ENCODE measurements around the gene SLC6A12. TPM values are rescaled to one million over a fixed set of nuclear protein-coding genes. Genes with fewer than 3 reads are reported as not detected.

The SLC6A12 gene
- polyA plus RNA-seq, 1 of the 3 experiments (the other 2 are of a cell fraction), result 0.02 TPM

GRCh38 chr12:172732-173161, 41.2 kb downstream of the SLC6A12 start:
- Histone ChIP-seq H4K20me1 (ENCODE audit: insufficient read depth) (no peaks in the 10 kb centered on the region), H3K9me3 (no peaks in the 10 kb centered on the region), H3K4me2 (no peak overlapping the region), H3K9ac (no peak overlapping the region), H3F3A (replicated peaks; ENCODE audit: insufficient read depth) (no peaks in the 10 kb centered on the region), H3K4me1 (ENCODE audit: control insufficient read depth in 1 of 2, insufficient read depth in 2 of 2, low read depth in 1 of 2, low read length in 1 of 2) (peaks cover 14 to 64% of the 10 kb centered on the region in 2 experiments), H3K36me3 (replicated peaks in 1 of 2; ENCODE audit: control insufficient read depth in 1 of 2, insufficient read depth in 2 of 2, low read length in 1 of 2) (no peaks in the 10 kb centered on the region), H3K79me2 (ENCODE audit: insufficient read depth) (no peaks in the 10 kb centered on the region), H3K4me3 (ENCODE audit: low read depth in 2 of 2, low read length in 1 of 2) (no peak overlapping the region), H3K27me3 (ENCODE audit: insufficient read depth) (no peaks in the 10 kb centered on the region), H2AFZ (ENCODE audit: low read depth) (no peak overlapping the region), H3K27ac (ENCODE audit: low read depth in 2 of 2, low read length in 1 of 2) (no peak overlapping the region; a peak in 1 of 4 replicates), H3K9me2 (no peaks in the 10 kb centered on the region)
- WGBS (ENCODE audit: low lambda C conversion rate), result 78% methylated on average over 11 of the region's 15 CpGs
- DNase-seq, result no peak
- ChIA-PET CTCF (interaction anchor here (1.4 to 3.3 kb wide), 3 partner anchors 16 to 19 kb away, joined by 3 to 22 read pairs (median 17); no protein-coding TSS in a partner anchor), POLR2A (no interaction called here)
- TF ChIP-seq RFX5 (IDR thresholded peaks at IDR 0.05; ENCODE audit: low read length), result no peak

- POLR2A ChIA-PET, result no interaction called here
- no peak overlapping the region for H2AFZ ChIP-seq (ENCODE audit: low read depth)
- H3K27ac ChIP-seq (ENCODE audit: low read depth in 2 of 2, low read length in 1 of 2), result no peak overlapping the region
- no peak overlapping the region for H3K4me3 ChIP-seq (ENCODE audit: low read depth in 2 of 2, low read length in 1 of 2)
- no peaks in the 10 kb centered on the region for H3K79me2 ChIP-seq (ENCODE audit: insufficient read depth)
- peak; percentile 66 for DNase-seq
- TF ChIP-seq NFIC (IDR thresholded peaks at IDR 0.05; ENCODE audit: borderline replicate concordance) (no peak), RAD21 (IDR thresholded peaks at IDR 0.05; ENCODE audit: low read length) (peak; percentile 12)
- no peak overlapping the region for H3K9ac ChIP-seq
- CTCF ChIA-PET, result interaction anchor here (0.6 to 4.4 kb wide), 4 partner anchors 17 to 282 kb away, joined by 3 to 24 read pairs (median 14); no protein-coding TSS in a partner anchor
- no peaks in the 10 kb centered on the region for H3F3A ChIP-seq (replicated peaks; ENCODE audit: insufficient read depth)
- no peaks in the 10 kb centered on the region for H4K20me1 ChIP-seq (ENCODE audit: insufficient read depth)
- H3K9me3 ChIP-seq, result no peaks in the 10 kb centered on the region
- WGBS (ENCODE audit: low lambda C conversion rate), result 66% methylated on average over 17 of the region's 18 CpGs
- no peaks in the 10 kb centered on the region for H3K36me3 ChIP-seq (replicated peaks in 1 of 2; ENCODE audit: control insufficient read depth in 1 of 2, insufficient read depth in 2 of 2, low read length in 1 of 2)
- peaks cover 10 to 61% of the 10 kb centered on the region in 2 experiments for H3K4me1 ChIP-seq (ENCODE audit: control insufficient read depth in 1 of 2, insufficient read depth in 2 of 2, low read depth in 1 of 2, low read length in 1 of 2)
- H3K4me2 ChIP-seq, result no peak overlapping the region
- no peaks in the 10 kb centered on the region for H3K27me3 ChIP-seq (ENCODE audit: insufficient read depth)
- H3K9me2 ChIP-seq, result no peaks in the 10 kb centered on the region
Observed at GRCh38 chr12:171743-172676, 41.9 kb downstream of the SLC6A12 start.

- WGBS (ENCODE audit: low lambda C conversion rate), result 80% methylated on average over 9 of the region's 10 CpGs
- H3K4me3 ChIP-seq (ENCODE audit: low read depth in 2 of 2, low read length in 1 of 2), result no peak overlapping the region
- CTCF ChIA-PET, result interaction anchor here (0.6 to 4.4 kb wide), 4 partner anchors 18 to 282 kb away, joined by 3 to 24 read pairs (median 14); no protein-coding TSS in a partner anchor
Observed at GRCh38 chr12:171276-171675, 42.7 kb downstream of the SLC6A12 start.

More at GRCh38 chr12:171276-171675, 42.7 kb downstream of the SLC6A12 start:
- no peaks in the 10 kb centered on the region for H3F3A ChIP-seq (replicated peaks; ENCODE audit: insufficient read depth)
- TF ChIP-seq SIN3A (IDR thresholded peaks at IDR 0.05; ENCODE audit: borderline replicate concordance, low read depth, low read length) (no peak), POLR2AphosphoS5 (IDR thresholded peaks at IDR 0.05; ENCODE audit: low read depth, low read length) (no peak), RCOR1 (IDR thresholded peaks at IDR 0.05; ENCODE audit: low read length) (no peak), CHD2 (IDR thresholded peaks at IDR 0.05; ENCODE audit: low read length, partially characterized antibody) (no peak), TCF12 (IDR thresholded peaks at IDR 0.05) (no peak), RAD21 (IDR thresholded peaks at IDR 0.05; ENCODE audit: low read length) (no peak), USF1 (IDR thresholded peaks at IDR 0.05; ENCODE audit: borderline replicate concordance, low read depth) (no peak), YY1 (IDR thresholded peaks at IDR 0.05; ENCODE audit: low read depth) (no peak), FOSL2 (IDR thresholded peaks at IDR 0.05; ENCODE audit: borderline replicate concordance, low read depth) (no peak), EP300 (IDR thresholded peaks at IDR 0.05; ENCODE audit: borderline replicate concordance in 1 of 2, low read depth in 1 of 2, low read length in 1 of 2) (no peak), ELF1 (IDR thresholded peaks at IDR 0.05) (no peak), MAX (IDR thresholded peaks at IDR 0.05; ENCODE audit: low read depth) (no peak), RFX5 (IDR thresholded peaks at IDR 0.05; ENCODE audit: low read length) (no peak)
- no peaks in the 10 kb centered on the region for H3K79me2 ChIP-seq (ENCODE audit: insufficient read depth)
- H3K36me3 ChIP-seq (replicated peaks in 1 of 2; ENCODE audit: control insufficient read depth in 1 of 2, insufficient read depth in 2 of 2, low read length in 1 of 2), result no peaks in the 10 kb centered on the region
- peaks cover 3 to 60% of the 10 kb centered on the region in 2 experiments; a peak in 3 of 4 replicates for H3K4me1 ChIP-seq (ENCODE audit: control insufficient read depth in 1 of 2, insufficient read depth in 2 of 2, low read depth in 1 of 2, low read length in 1 of 2)
- H3K9ac ChIP-seq, result no peak overlapping the region
- no peaks in the 10 kb centered on the region for H3K27me3 ChIP-seq (ENCODE audit: insufficient read depth)
- no peak overlapping the region for H3K4me2 ChIP-seq
- no peak overlapping the region for H2AFZ ChIP-seq (ENCODE audit: low read depth)
- POLR2A ChIA-PET, result no interaction called here
- no peak for DNase-seq
- H3K27ac ChIP-seq (ENCODE audit: low read depth in 2 of 2, low read length in 1 of 2), result no peak overlapping the region
- no peaks in the 10 kb centered on the region for H3K9me3 ChIP-seq
- no peaks in the 10 kb centered on the region for H4K20me1 ChIP-seq (ENCODE audit: insufficient read depth)
- no peaks in the 10 kb centered on the region for H3K9me2 ChIP-seq
